ENCODE results near the gene RERE.

- TF ChIP-seq BHLHE40 (IDR thresholded peaks at IDR 0.05; ENCODE audit: borderline replicate concordance) = no peak
- no peak for TF ChIP-seq NFRKB (IDR thresholded peaks at IDR 0.05)
- no peak for TF ChIP-seq FOXM1 (IDR thresholded peaks at IDR 0.05; ENCODE audit: borderline replicate concordance)
- TF ChIP-seq PKNOX1 (IDR thresholded peaks at IDR 0.05) = no peak
- TF ChIP-seq HDGF (IDR thresholded peaks at IDR 0.05; ENCODE audit: borderline replicate concordance) = no peak
- no peak for TF ChIP-seq SUZ12 (IDR thresholded peaks at IDR 0.05)
- TF ChIP-seq L3MBTL2 (conservative IDR thresholded peaks at IDR 0.05) = no peak
- TF ChIP-seq FOXA1 (IDR thresholded peaks at IDR 0.05) = no peak
- TF ChIP-seq ARNT (IDR thresholded peaks at IDR 0.05) = no peak
- no peak for TF ChIP-seq ELF4 (IDR thresholded peaks at IDR 0.05)
- TF ChIP-seq SP1 (IDR thresholded peaks at IDR 0.05) = no peak
- no peak for TF ChIP-seq CTBP1 (IDR thresholded peaks at IDR 0.05; ENCODE audit: borderline replicate concordance)
Observed at GRCh38 chr1:8602471-8603219, 214.8 kb downstream of the RERE start.
